ENCODE data around the gene HMX2. TPM values are rescaled to one million over a fixed set of nuclear protein-coding genes. Genes with fewer than 3 reads are reported as not detected.

HMX2 gene
- total RNA-seq, 1 experiment from 2014 or later: not detected

DNA sequence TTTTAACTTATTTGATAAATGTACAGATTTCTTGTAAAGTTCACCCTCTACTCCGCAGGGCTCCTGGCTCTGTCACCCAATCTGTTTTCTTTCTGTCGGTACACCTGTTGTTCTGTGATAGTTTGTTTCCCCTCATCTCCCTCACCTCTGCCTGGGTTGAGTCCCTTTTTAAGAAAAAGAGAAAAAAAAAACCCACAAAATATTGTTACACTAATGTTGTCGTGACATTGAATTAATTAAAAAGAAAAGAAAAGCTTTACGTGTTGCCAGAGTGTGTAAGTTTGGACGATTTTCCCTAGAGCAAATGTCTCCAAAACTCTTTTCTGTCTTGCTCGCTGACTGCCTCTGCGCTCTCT is 8.8 kb upstream of the HMX2 start:
- no peak for DNase-seq (ENCODE audit: low spot score)

DNA sequence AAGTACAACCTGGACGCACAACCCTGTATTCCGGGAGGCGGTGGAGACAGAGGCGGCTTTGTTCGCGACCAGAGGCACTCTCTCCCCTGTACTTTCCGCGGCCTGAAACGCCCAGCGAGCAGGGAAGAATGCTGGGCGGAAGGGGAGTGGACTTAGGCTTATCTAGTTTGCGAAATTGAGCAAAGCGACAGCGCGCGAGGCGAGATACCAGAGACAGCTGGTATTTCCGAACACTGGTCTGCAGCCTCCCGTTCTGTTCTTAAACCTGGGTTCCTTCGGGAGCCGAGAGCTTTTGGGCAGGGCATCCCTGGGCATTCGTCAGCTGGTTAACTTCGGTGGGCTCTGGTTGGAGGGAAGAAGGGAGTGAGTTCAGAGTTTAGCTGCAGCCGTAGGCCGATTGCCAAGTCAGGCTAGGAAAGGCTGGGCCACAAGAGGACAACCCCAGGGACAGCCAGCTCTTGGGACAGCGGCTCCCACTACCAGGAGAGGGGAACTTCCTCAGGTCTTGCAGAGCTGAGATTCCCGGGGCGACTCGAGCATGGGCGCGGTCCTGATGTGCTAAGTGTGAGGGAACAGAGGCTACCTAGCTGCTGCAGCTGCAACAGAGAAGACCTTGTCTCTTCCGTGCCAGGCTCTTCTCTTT is 8.3 kb upstream of the HMX2 start:
- DNase-seq (ENCODE audit: low spot score): peak; percentile 83

GRCh38 chr10:123140164-123140982 is 7.6 kb upstream of the HMX2 start:
- DNase-seq (ENCODE audit: low spot score): peak; percentile 23

DNA sequence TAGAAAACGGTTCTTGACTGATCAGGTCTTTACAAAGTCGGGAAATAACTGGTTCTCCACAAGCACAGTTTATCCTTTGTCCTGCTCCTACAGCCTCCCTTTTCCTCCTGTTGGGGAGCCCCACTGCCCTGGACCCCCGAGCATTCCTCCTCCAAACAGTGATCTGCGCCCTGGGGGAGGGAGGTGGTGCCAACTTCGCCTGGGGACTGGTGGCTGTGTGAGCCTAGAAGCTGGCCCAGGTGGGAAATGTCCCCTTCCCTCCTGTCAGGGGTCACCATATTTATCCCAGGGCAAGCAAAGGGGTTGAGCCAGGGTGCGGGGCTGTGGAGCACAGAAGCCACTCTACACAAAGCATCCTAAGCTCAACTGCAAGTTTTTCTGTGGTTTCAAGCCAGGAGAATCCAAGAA is 6.9 kb upstream of the HMX2 start:
- no peak for DNase-seq (ENCODE audit: low spot score)

- no peak for DNase-seq (ENCODE audit: low spot score)
Observed at GRCh38 chr10:123141791-123142700, 5.9 kb upstream of the HMX2 start.

- no peak for DNase-seq (ENCODE audit: low spot score)
Observed at GRCh38 chr10:123142701-123143161, 5.2 kb upstream of the HMX2 start.

DNA sequence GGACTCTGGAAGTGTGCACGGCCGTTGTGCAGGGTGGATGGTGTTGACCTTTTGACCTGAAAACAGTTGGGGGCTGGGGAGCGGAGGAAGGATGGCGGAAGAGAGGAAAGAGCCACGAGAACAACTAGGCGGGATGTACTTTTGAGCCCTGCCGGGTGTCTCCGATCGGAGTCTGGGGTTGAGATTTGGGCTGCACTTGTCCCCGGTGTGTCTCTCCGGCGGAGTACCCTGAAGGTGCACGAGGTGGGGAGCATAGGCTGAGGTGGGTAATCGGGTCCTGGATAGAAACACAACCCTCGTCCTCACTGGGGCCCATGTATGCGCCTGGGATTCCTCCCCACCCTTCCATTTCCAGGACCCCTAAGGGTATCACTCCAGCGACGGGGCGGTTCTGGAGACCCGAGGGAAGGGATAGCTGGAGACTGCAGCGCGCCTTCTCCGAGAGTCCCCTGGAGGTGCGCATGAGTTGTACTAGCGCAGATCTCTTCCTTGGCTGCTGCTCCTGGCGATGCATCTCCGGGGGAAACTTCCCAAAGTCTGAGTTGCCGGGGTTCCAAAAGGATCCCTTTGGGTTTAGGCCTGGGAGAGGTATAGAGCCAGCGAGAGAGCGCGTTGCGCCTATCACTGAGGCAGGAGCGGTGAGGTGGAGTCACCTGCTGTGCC is 4.6 kb upstream of the HMX2 start:
- no peak for DNase-seq (ENCODE audit: low spot score)

DNA sequence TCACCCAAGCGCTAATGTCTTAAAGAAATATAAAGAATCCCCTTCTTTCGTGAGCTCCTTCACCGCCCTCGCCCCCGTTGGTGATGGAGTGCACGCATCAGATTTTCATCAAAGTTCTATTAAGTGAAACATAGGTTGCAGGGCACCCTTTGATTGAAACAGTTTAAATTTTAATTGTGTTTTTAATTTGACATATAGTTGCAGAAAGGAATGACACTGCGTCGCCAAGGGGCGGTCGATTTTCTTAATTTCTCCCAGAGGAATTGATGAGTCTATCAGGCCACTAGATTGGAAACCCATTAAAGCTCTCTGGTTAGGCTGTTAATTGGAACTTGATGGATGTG is 4.1 kb upstream of the HMX2 start:
- no peak for DNase-seq (ENCODE audit: low spot score)

DNA sequence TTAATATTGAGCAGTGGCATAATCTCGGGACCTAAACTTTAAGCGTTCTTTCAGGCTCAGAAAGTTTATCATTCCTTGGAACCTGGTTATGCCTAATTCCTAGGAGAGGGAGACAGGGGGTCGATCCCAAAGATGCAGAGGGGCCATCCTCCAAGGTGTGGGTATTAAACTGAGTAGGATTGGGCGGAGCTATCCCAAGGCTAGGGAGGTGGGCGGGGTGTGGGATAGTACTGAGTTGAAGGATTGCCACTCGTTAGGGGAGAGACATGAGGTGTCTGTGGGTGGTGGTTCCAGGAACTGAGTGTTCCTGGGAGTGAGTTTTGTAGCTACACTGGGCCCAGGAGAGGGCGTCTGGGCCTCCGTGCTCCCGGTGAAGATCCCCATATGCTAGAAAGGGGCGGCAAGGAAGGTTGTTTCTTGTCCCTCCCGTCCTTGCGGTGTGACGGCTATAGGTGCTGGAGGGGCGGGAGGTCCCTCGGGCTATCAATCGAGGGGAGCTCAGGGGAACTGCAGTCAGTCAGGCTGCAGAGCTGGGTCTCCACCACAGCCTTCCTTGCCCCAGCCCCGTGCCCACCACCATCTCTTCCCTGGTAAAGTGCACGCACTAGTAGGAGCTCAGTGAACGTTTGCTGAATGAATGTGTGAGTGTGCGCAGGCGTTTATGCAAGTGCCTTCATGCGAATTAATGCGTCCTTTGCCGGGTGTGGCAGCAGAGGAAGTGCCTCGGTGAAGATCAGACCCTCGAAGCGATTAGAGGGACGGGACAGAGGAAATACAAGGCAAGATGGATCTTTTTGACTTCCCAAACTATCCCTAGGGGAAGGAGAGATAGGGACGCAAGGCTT is 3.0 kb upstream of the HMX2 start:
- DNase-seq (ENCODE audit: low spot score): no peak

DNA sequence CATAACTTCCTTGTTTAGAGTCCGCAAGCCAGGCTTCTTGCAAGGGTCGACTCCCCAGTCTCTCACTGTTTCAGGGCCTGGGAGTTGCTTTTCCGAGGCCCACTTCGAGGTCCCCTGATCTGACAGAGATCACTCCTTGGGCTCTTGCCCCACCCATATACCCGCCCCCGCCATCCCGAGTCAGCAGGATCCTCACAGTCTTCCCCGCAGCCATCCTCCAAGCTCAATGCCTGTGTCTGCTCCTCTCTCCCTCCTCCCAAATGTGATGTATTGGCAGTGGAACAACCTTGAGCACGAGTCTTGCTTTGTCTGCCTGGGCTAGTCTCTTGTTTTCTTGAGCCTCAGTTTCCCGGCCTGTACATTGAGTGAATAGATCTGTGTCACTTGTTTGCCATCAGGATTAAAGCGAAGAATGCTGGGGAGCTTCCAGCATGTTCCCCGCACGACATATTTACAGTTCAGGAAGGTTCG is 2.4 kb upstream of the HMX2 start:
- no peak for DNase-seq (ENCODE audit: low spot score)

DNA sequence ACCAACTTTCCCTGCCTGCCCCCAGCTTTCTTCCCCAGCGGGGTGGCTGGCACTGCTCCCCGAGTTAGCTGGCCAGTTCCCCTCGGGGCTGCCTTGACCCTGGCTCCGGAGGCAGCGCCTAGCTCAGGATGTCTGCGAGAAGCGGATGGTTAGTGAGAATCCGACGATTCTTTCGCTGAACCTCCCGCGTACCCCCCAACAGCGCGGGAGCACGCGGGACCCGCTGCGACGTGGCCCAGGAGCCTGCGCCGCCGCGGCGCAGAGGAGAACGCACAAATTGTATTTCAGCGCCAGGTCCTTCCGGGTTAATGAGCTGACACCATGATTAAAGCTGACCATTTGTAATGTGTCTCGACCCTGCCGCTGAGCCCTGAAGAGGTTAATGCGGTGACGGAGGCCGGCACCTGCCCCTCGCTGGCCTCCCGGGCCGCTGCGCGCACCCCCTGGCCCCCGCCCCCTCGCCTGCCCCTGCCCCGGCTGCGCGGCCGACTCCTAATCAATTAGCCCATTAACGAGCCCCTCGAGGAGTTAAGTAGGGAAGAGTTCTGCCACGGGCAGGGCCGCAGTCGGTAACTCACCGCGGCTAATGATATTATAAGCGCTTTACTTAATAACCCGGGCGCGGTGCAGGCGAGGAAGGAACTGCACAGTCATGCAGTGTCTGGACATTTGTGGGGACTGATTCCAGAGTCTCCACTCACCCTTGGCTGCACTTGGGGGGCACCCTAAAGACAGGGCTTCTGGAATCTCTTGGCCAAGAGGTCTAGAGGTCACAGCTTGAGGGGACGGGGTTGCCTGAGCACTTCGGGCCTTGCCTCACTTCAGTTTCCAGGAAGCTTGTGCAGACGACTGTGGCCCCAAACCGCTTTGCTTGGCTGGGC is 1.7 kb upstream of the HMX2 start:
- no peak for DNase-seq (ENCODE audit: low spot score)

- no peak for DNase-seq (ENCODE audit: low spot score)
Observed at GRCh38 chr10:123146894-123147634, 872 bp upstream of the HMX2 start.

DNA sequence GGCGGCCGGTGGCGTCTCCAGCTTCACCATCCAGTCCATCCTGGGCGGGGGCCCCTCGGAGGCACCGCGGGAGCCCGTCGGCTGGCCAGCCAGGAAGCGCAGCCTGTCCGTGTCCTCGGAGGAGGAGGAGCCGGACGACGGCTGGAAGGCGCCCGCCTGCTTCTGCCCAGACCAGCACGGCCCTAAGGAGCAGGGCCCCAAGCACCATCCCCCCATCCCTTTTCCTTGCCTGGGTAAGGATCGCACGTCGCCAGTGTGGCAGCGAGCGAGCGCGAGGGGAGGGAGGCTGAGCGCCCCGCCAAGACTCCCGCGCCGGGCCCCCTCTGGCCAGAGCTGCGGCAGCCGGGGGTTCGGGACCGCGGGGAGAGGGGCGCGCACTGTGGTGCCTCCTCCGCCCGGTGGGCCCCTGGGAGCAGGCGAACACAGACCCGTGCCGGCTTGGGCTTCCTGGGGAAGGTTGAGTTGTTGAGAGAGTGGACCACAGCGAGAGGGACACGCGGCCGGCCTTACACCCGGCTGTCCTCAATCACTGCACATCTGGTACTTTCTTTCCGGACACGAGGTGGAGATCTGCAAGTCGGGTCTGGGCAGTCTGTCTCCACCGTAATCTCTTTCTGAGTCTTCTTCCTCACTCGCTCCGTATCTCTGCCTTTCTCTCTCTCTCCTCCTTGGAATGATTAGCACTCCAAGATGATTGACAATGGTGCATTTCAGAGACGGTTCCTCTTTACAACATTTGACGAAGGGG is 652 bp downstream of the HMX2 start:
- DNase-seq (ENCODE audit: low spot score): no peak

GRCh38 chr10:123149162-123149567 is 1.2 kb downstream of the HMX2 start:
- no peak for DNase-seq (ENCODE audit: low spot score)

DNA sequence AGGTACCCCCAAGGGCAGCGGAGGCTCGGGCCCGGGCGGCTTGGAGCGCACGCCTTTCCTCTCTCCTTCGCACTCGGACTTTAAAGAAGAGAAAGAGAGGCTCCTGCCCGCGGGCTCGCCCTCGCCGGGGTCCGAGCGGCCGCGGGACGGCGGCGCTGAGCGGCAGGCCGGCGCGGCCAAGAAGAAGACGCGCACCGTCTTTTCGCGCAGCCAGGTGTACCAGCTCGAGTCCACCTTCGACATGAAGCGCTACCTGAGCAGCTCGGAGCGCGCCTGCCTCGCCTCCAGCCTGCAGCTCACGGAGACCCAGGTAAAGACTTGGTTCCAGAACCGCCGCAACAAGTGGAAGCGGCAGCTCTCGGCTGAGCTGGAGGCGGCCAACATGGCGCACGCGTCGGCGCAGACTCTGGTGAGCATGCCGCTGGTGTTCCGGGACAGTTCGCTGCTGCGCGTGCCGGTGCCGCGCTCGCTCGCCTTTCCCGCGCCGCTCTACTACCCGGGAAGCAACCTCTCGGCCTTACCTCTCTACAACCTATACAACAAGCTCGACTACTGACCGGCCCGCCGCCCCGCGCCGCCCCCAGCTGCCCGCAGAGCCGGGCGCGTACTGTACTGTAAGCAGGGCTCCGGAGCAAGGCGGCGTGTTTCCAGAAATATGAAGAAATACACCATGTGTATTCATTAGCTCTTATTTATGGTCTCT is 1.8 kb downstream of the HMX2 start:
- DNase-seq (ENCODE audit: low spot score): no peak

- peak; percentile 25 for DNase-seq (ENCODE audit: low spot score)
Observed at GRCh38 chr10:123150271-123150985, 2.5 kb downstream of the HMX2 start.
